ENCODE data around the gene ABCB9.

The ABCB9 gene

GRCh38 chr12:122989874-122990419, 23.7 kb upstream of the ABCB9 start (continued):
- TF ChIP-seq CSRNP3 (CRISPR knock-in tag; IDR thresholded peaks at IDR 0.05) (no peak), ZNF565 (CRISPR knock-in tag; conservative IDR thresholded peaks at IDR 0.05; ENCODE audit: low read depth) (no peak), GLIS3 (CRISPR knock-in tag; IDR thresholded peaks at IDR 0.05) (no peak), ZNF70 (CRISPR knock-in tag; IDR thresholded peaks at IDR 0.05) (no peak), ZC3H10 (CRISPR knock-in tag; IDR thresholded peaks at IDR 0.05) (no peak), ZFP3 (CRISPR knock-in tag; IDR thresholded peaks at IDR 0.05) (no peak)

GRCh38 chr12:122989225-122989839, 23.1 kb upstream of the ABCB9 start:
- TF ChIP-seq ESRRG (CRISPR knock-in tag; IDR thresholded peaks at IDR 0.05): no peak
- TF ChIP-seq CREB5 (CRISPR knock-in tag; IDR thresholded peaks at IDR 0.05; ENCODE audit: low read depth): no peak
- TF ChIP-seq ZFP30 (CRISPR knock-in tag; IDR thresholded peaks at IDR 0.05): no peak
- no peak for TF ChIP-seq ZNF70 (CRISPR knock-in tag; IDR thresholded peaks at IDR 0.05)
- no peak for TF ChIP-seq CSDC2 (CRISPR knock-in tag; IDR thresholded peaks at IDR 0.05)
- no peak for TF ChIP-seq OSR1 (CRISPR knock-in tag; IDR thresholded peaks at IDR 0.05)
- TF ChIP-seq ISL1 (CRISPR knock-in tag; IDR thresholded peaks at IDR 0.05): no peak
- TF ChIP-seq SNAI2 (CRISPR knock-in tag; IDR thresholded peaks at IDR 0.05): no peak
- TF ChIP-seq GLIS3 (CRISPR knock-in tag; IDR thresholded peaks at IDR 0.05): no peak
- no peak for TF ChIP-seq ZFP3 (CRISPR knock-in tag; IDR thresholded peaks at IDR 0.05)
- no peak for TF ChIP-seq ARNTL (CRISPR knock-in tag; IDR thresholded peaks at IDR 0.05; ENCODE audit: borderline replicate concordance, low read depth)
- TF ChIP-seq BACH2 (CRISPR knock-in tag; IDR thresholded peaks at IDR 0.05; ENCODE audit: borderline replicate concordance): no peak
- no peak for TF ChIP-seq ZC3H10 (CRISPR knock-in tag; IDR thresholded peaks at IDR 0.05)
- no peak for TF ChIP-seq TCF4 (CRISPR knock-in tag; IDR thresholded peaks at IDR 0.05; ENCODE audit: borderline replicate concordance)
- ATAC-seq: no peak

DNA sequence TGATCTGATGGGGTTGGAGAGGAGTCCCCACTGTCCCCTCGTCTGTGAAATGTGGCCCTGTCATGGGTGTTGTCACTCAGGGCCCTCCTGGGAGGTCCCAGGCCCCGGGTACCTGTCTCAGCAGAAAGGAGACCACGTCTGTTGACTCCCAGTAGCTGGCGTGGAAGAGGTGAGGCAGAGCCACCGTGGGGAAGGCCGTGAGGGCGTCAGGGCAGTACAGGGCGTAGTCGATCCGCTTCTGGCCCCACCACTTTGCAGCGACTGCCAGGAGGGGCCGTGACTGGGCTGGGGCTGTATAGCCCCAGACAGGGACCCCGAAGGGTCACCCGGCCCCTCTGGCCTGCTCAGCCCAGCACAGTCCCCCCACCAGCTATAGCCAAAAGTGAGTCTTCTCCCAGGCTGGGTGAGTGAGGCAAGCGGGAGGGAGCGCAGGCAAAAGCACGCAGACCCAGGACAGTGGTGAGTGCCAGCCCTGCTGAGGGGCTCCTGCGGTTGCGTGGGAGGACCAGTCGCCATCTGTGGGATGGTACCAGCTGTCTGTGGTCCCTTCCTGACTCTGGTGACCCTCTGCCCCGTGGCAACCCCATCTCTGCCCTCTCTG, 22.4 kb upstream of the ABCB9 start:
- ATAC-seq: no peak
- TF ChIP-seq ZNF565 (CRISPR knock-in tag; conservative IDR thresholded peaks at IDR 0.05; ENCODE audit: low read depth): no peak

DNA sequence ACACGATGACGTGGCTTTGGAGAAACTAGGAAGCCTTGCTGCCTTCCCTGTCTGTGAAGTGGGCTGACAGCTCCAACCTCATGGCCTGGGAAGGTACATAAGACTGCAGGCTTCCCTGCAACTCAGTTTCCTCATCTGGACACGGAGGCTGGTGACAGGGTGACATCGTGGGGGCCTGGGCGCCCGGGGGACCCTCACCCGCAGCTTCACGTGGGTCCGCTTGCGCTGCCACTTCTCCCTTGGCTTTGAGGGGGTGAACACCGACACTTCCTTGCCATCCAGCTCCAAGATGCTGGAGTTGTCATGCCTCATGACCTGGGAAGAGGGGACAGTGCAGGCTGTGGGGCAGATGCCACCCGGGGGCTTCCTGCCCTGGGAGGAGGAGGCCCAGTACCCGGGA, 21.8 kb upstream of the ABCB9 start:
- no peak for TF ChIP-seq SNAI2 (CRISPR knock-in tag; IDR thresholded peaks at IDR 0.05)
- TF ChIP-seq ZFP30 (CRISPR knock-in tag; IDR thresholded peaks at IDR 0.05): no peak
- no peak for TF ChIP-seq TCF4 (CRISPR knock-in tag; IDR thresholded peaks at IDR 0.05; ENCODE audit: borderline replicate concordance)
- TF ChIP-seq, protein P1, sequence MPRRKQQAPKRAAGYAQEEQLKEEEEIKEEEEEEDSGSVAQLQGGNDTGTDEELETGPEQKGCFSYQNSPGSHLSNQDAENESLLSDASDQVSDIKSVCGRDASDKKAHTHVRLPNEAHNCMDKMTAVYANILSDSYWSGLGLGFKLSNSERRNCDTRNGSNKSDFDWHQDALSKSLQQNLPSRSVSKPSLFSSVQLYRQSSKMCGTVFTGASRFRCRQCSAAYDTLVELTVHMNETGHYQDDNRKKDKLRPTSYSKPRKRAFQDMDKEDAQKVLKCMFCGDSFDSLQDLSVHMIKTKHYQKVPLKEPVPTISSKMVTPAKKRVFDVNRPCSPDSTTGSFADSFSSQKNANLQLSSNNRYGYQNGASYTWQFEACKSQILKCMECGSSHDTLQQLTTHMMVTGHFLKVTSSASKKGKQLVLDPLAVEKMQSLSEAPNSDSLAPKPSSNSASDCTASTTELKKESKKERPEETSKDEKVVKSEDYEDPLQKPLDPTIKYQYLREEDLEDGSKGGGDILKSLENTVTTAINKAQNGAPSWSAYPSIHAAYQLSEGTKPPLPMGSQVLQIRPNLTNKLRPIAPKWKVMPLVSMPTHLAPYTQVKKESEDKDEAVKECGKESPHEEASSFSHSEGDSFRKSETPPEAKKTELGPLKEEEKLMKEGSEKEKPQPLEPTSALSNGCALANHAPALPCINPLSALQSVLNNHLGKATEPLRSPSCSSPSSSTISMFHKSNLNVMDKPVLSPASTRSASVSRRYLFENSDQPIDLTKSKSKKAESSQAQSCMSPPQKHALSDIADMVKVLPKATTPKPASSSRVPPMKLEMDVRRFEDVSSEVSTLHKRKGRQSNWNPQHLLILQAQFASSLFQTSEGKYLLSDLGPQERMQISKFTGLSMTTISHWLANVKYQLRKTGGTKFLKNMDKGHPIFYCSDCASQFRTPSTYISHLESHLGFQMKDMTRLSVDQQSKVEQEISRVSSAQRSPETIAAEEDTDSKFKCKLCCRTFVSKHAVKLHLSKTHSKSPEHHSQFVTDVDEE (CRISPR knock-in tag; IDR thresholded peaks at IDR 0.05): no peak
- no peak for TF ChIP-seq TOX (CRISPR knock-in tag; IDR thresholded peaks at IDR 0.05; ENCODE audit: borderline replicate concordance)
- no peak for TF ChIP-seq ESRRG (CRISPR knock-in tag; IDR thresholded peaks at IDR 0.05)
- no peak for TF ChIP-seq CSRNP3 (CRISPR knock-in tag; IDR thresholded peaks at IDR 0.05)
- no peak for TF ChIP-seq ZNF565 (CRISPR knock-in tag; conservative IDR thresholded peaks at IDR 0.05; ENCODE audit: low read depth)
- no peak for TF ChIP-seq PPARA (CRISPR knock-in tag; IDR thresholded peaks at IDR 0.05; ENCODE audit: borderline replicate concordance)
- no peak for TF ChIP-seq CREB5 (CRISPR knock-in tag; IDR thresholded peaks at IDR 0.05; ENCODE audit: low read depth)
- no peak for TF ChIP-seq ARNTL (CRISPR knock-in tag; IDR thresholded peaks at IDR 0.05; ENCODE audit: borderline replicate concordance, low read depth)
- no peak for TF ChIP-seq ZC3H10 (CRISPR knock-in tag; IDR thresholded peaks at IDR 0.05)
- TF ChIP-seq BACH2 (CRISPR knock-in tag; IDR thresholded peaks at IDR 0.05; ENCODE audit: borderline replicate concordance): no peak
- TF ChIP-seq, protein P2, sequence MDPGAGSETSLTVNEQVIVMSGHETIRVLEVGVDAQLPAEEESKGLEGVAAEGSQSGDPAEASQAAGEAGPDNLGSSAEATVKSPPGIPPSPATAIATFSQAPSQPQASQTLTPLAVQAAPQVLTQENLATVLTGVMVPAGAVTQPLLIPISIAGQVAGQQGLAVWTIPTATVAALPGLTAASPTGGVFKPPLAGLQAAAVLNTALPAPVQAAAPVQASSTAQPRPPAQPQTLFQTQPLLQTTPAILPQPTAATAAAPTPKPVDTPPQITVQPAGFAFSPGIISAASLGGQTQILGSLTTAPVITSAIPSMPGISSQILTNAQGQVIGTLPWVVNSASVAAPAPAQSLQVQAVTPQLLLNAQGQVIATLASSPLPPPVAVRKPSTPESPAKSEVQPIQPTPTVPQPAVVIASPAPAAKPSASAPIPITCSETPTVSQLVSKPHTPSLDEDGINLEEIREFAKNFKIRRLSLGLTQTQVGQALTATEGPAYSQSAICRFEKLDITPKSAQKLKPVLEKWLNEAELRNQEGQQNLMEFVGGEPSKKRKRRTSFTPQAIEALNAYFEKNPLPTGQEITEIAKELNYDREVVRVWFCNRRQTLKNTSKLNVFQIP (CRISPR knock-in tag; IDR thresholded peaks at IDR 0.05; ENCODE audit: borderline replicate concordance, low read depth): no peak
- TF ChIP-seq ZNF8 (CRISPR knock-in tag; IDR thresholded peaks at IDR 0.05): no peak
- TF ChIP-seq ZNF70 (CRISPR knock-in tag; IDR thresholded peaks at IDR 0.05): no peak
- TF ChIP-seq GLIS3 (CRISPR knock-in tag; IDR thresholded peaks at IDR 0.05): no peak
- TF ChIP-seq OSR1 (CRISPR knock-in tag; IDR thresholded peaks at IDR 0.05): no peak
- TF ChIP-seq RARB (CRISPR knock-in tag; IDR thresholded peaks at IDR 0.05): no peak
- no peak for TF ChIP-seq ISL1 (CRISPR knock-in tag; IDR thresholded peaks at IDR 0.05)
- no peak for ATAC-seq

Measured in SK-N-SH treated with all-trans-retinoic acid at 6 μM for 48 hours (cell line).